RWPE1 (cell line): ENCODE measurements around the gene PWWP2B.

Experiments
- CTCF ChIA-PET: fragments of 350-600 bp; sonication (Branson Sonifier 250); formaldehyde crosslinking; extraction: SDS; loops from one replicate; lab custom pipeline; 2021; lab: Yijun Ruan, JAX
- POLR2A ChIA-PET: fragments of 400-600 bp; formaldehyde crosslinking; extraction: SDS; loops from one replicate; lab custom pipeline; 2020; ENCODE audit warnings: antibody characterized with exemption; ENCODE audit not compliant: low non-redundant PET; lab: Yijun Ruan, JAX
- DNase-seq: peaks from one replicate; pipeline ENCODE4 v3.0.0; 2012; ENCODE audit warnings: low spot score
- H3K27ac ChIP-seq: fragments of 450-650 bp; 2 replicates; pipeline ENCODE4 v1.5.1; 2017
- TF ChIP-seq, protein P1 (sequence below): fragments of 450-650 bp; conservative IDR thresholded peaks from 2 replicates; pipeline ENCODE4 v1.5.1; 2017; ENCODE audit warnings: low read depth, mild to moderate bottlenecking

Gene PWWP2B

GRCh38 chr10:132399117-132400035 is 2.4 kb downstream of the PWWP2B start:
- POLR2A ChIA-PET: interaction anchor here (1.0 to 1.1 kb wide), 2 partner anchors 8 to 12 kb away, joined by 3 to 4 read pairs; no protein-coding TSS in a partner anchor

DNA sequence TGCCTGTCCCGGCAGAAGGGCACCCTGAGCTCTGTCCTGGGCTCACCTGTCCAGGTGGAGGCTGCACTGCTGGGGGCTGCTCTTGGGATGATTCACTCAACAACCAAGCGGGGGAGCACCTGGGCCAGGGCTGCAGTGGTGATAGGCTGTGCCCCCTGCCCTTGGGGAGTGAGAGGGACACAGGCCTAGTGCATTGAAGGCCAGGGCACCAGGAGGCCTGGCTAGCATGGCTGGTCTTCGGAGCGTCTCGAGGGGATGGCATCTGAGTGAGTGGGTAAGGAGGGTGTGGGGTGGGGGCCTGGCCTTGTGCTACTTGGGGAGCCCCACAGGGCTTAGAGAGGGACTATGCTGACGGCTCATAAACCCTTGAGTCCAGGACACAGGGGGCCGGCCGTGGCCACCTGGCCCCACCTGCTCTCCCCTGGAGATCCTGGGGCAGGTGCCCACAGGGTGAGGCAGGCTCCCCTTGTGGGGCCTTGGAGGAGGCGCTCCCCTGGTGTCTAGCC is 3.1 kb downstream of the PWWP2B start:
- ChIA-PET POLR2A (no interaction called here), CTCF (no interaction called here)
- no peak for DNase-seq
- TF ChIP-seq, protein P1, sequence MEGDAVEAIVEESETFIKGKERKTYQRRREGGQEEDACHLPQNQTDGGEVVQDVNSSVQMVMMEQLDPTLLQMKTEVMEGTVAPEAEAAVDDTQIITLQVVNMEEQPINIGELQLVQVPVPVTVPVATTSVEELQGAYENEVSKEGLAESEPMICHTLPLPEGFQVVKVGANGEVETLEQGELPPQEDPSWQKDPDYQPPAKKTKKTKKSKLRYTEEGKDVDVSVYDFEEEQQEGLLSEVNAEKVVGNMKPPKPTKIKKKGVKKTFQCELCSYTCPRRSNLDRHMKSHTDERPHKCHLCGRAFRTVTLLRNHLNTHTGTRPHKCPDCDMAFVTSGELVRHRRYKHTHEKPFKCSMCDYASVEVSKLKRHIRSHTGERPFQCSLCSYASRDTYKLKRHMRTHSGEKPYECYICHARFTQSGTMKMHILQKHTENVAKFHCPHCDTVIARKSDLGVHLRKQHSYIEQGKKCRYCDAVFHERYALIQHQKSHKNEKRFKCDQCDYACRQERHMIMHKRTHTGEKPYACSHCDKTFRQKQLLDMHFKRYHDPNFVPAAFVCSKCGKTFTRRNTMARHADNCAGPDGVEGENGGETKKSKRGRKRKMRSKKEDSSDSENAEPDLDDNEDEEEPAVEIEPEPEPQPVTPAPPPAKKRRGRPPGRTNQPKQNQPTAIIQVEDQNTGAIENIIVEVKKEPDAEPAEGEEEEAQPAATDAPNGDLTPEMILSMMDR: no peak
- peak overlapping the region; percentile 81 for H3K27ac ChIP-seq

More at GRCh38 chr10:132399117-132400035, 2.4 kb downstream of the PWWP2B start:
- TF ChIP-seq, protein P1: no peak
- H3K27ac ChIP-seq: peak overlapping the region; percentile 81
- DNase-seq: no peak
- CTCF ChIA-PET: interaction anchor here (2.0 to 2.6 kb wide), 2 partner anchors 21 to 47 kb away, joined by 8 to 13 read pairs; no protein-coding TSS in a partner anchor

GRCh38 chr10:132400547-132401151 is 3.6 kb downstream of the PWWP2B start:
- H3K27ac ChIP-seq: peak overlapping the region; percentile 81
- POLR2A ChIA-PET: no interaction called here
- DNase-seq: no peak
- CTCF ChIA-PET: interaction anchor here (0.6 kb wide), 1 partner anchor 33 kb away, joined by 3 read pairs; no protein-coding TSS in a partner anchor
- TF ChIP-seq, protein P1: no peak

DNA sequence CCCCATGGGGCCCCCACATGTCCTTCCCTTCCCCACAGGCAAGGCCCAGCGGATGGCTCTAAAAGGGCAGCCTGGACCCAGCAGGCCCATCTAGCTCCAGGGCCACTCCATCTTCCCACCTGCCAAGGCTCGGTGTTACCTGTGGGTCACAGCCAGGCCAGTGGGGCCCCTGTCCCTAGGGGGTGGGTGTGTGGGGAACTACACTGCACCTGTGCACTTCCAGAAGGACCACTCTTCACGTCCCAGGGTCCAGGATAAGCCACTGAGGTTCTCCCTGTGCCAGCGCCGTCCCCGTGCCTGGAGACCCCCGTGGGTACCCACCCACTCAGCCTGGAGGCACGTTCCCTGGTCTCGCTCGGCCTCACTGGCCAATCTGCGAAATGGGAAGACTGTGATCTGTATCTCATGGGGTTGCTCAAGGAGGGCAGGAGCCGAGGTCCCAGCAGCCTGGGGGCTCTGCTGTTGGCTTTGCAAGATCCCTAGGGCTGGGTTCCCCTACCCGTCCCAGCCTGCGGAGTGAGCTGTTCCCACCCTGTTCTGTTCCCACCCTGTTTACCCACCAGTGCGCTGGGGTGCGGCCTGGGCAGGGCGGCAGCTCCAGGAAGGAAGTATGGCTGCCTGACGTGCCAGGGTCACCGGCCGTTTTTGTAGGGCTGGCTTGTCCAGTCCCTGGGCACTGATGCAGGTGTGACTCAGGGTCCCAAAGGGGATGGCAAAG is 4.6 kb downstream of the PWWP2B start:
- POLR2A ChIA-PET: interaction anchor here (0.6 to 1.2 kb wide), 2 partner anchors 18 to 46 kb away, joined by 3 read pairs; no protein-coding TSS in a partner anchor
- 0 out of 2 replicates have a peak overlapping the region, but pooled peaks have one; percentile 81 for H3K27ac ChIP-seq
- DNase-seq: no peak
- TF ChIP-seq, protein P1: no peak
- CTCF ChIA-PET: interaction anchor here (0.6 kb wide), 1 partner anchor 34 kb away, joined by 3 read pairs; no protein-coding TSS in a partner anchor

GRCh38 chr10:132402781-132403241 is 5.8 kb downstream of the PWWP2B start:
- TF ChIP-seq, protein P1: no peak
- CTCF ChIA-PET: interaction anchor here (1.6 kb wide), 1 partner anchor 43 kb away, joined by 5 read pairs; no protein-coding TSS in a partner anchor
- POLR2A ChIA-PET: interaction anchor here (1.2 kb wide), 1 partner anchor 45 kb away, joined by 3 read pairs; no protein-coding TSS in a partner anchor
- no peak for DNase-seq
- peak overlapping the region; percentile 2; the same call in 1 of the 2 replicates for H3K27ac ChIP-seq
